ENCODE results near the gene TMEM215. TPM values are rescaled to one million over a fixed set of nuclear protein-coding genes. Genes with fewer than 3 reads are reported as not detected.

The TMEM215 gene
- polyA plus RNA-seq, 1 donor (not counting 4 experiments of a cell fraction or from before 2014, with no cell fraction given), result not detected

DNA sequence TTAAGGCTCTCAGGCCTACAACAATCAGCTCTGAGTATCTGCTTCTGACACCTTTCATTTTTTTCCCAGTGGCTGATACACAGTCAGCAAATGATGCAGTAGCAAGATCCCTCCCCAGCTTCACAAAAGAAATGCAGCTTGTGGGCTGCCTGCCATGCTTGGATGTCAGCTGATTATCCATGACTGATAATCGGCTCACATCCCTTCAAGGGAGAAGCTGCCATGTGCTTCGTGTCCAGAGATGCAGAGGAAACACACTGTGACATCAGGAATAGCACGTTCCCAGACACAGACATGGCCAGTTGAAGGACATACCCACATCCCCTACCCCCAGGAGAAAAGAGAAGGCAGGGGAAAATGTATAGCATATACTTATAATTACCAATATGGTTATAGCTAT is 27.9 kb downstream of the TMEM215 start:
- no peaks in the 10 kb centered on the region for H4K20me1 ChIP-seq (ENCODE audit: control insufficient read depth, extremely low read depth, insufficient read depth, low read length)
- dilution Hi-C loops (cut with MboI; ENCODE audit: extremely low pct_ligation_motif_present, low sequenced_read_pairs), result no loop called here
- FAIRE-seq (no peak), DNase-seq (ENCODE audit: low read depth, low spot score) (no peak)
- no peaks in the 10 kb centered on the region for H3K4me1 ChIP-seq (ENCODE audit: control insufficient read depth, extremely low read depth, insufficient read depth, low read length)
- H3K27me3 ChIP-seq (ENCODE audit: control insufficient read depth, extremely low read depth, insufficient read depth, low read length), result no peaks in the 10 kb centered on the region
- TF ChIP-seq EZH2 (IDR thresholded peaks at IDR 0.05; ENCODE audit: low read length), result no peak
- TF ChIP-seq, protein P1, sequence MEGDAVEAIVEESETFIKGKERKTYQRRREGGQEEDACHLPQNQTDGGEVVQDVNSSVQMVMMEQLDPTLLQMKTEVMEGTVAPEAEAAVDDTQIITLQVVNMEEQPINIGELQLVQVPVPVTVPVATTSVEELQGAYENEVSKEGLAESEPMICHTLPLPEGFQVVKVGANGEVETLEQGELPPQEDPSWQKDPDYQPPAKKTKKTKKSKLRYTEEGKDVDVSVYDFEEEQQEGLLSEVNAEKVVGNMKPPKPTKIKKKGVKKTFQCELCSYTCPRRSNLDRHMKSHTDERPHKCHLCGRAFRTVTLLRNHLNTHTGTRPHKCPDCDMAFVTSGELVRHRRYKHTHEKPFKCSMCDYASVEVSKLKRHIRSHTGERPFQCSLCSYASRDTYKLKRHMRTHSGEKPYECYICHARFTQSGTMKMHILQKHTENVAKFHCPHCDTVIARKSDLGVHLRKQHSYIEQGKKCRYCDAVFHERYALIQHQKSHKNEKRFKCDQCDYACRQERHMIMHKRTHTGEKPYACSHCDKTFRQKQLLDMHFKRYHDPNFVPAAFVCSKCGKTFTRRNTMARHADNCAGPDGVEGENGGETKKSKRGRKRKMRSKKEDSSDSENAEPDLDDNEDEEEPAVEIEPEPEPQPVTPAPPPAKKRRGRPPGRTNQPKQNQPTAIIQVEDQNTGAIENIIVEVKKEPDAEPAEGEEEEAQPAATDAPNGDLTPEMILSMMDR (optimal IDR thresholded peaks at IDR 0.05 in 1 of 3, IDR thresholded peaks at IDR 0.05 in 1 of 3, conservative IDR thresholded peaks at IDR 0.05 in 1 of 3; ENCODE audit: extremely low read depth in 1 of 3, insufficient read depth in 2 of 3, low read length in 3 of 3), result no peak
- no peaks in the 10 kb centered on the region for H3K36me3 ChIP-seq (ENCODE audit: control insufficient read depth in 2 of 2, extremely low read depth in 1 of 2, insufficient read depth in 2 of 2, low read length in 2 of 2)
- H2AFZ ChIP-seq (ENCODE audit: control insufficient read depth, low read length), result no peak overlapping the region
- no peaks in the 10 kb centered on the region for H3K9me3 ChIP-seq (ENCODE audit: control insufficient read depth, low read depth, low read length)
- H3K9me1 ChIP-seq (ENCODE audit: control insufficient read depth, extremely low read depth, insufficient read depth, low read length), result no peaks in the 10 kb centered on the region
- no peak overlapping the region for H3K27ac ChIP-seq (ENCODE audit: control insufficient read depth, insufficient read depth, low read length)
- no peaks in the 10 kb centered on the region for H3K79me2 ChIP-seq (ENCODE audit: control insufficient read depth, insufficient read depth, low read length)
- H3K4me3 ChIP-seq (ENCODE audit: control insufficient read depth in 2 of 3, extremely low read depth in 1 of 3, insufficient read depth in 2 of 3, low read depth in 1 of 3, low read length in 3 of 3), result no peak overlapping the region
- no peak overlapping the region for H3K9ac ChIP-seq (ENCODE audit: control insufficient read depth, extremely low read depth, insufficient read depth, low read length)
- H3K4me2 ChIP-seq (ENCODE audit: control insufficient read depth, extremely low read depth, insufficient read depth, low read depth, low read length), result no peak overlapping the region

DNA sequence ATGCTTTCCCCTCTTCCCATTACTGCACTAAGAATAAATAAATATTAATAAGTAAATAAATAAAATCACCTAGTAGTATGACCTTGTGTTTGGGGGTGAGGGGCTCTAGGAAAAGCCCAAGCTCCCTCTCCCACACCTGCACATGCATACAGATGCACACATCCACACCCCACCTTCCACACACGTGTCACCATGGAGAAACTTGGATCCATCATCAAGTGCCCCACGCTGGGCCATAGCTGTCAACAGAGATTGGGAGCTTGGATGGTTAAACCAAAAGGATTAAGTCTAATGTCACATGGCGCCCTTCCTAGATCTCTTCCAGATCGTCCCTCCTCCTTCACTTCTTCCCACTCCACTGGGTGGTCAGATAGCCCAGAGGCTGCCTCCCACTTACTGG is 37.0 kb downstream of the TMEM215 start:
- TF ChIP-seq, protein P1 (optimal IDR thresholded peaks at IDR 0.05 in 1 of 3, IDR thresholded peaks at IDR 0.05 in 1 of 3, conservative IDR thresholded peaks at IDR 0.05 in 1 of 3; ENCODE audit: extremely low read depth in 1 of 3, insufficient read depth in 2 of 3, low read length in 3 of 3), result no peak
- no peak for TF ChIP-seq EZH2 (IDR thresholded peaks at IDR 0.05; ENCODE audit: low read length)
- H4K20me1 ChIP-seq (ENCODE audit: control insufficient read depth, extremely low read depth, insufficient read depth, low read length), result no peaks in the 10 kb centered on the region
- FAIRE-seq, result no peak

More for the DNA sequence above, 37.0 kb downstream of the TMEM215 start:
- dilution Hi-C loops (cut with MboI; ENCODE audit: extremely low pct_ligation_motif_present, low sequenced_read_pairs), result no loop called here
- Histone ChIP-seq H3K36me3 (ENCODE audit: control insufficient read depth in 2 of 2, extremely low read depth in 1 of 2, insufficient read depth in 2 of 2, low read length in 2 of 2) (no peaks in the 10 kb centered on the region), H3K9me1 (ENCODE audit: control insufficient read depth, extremely low read depth, insufficient read depth, low read length) (no peaks in the 10 kb centered on the region), H3K27ac (ENCODE audit: control insufficient read depth, insufficient read depth, low read length) (no peak overlapping the region), H3K27me3 (ENCODE audit: control insufficient read depth, extremely low read depth, insufficient read depth, low read length) (no peaks in the 10 kb centered on the region), H2AFZ (ENCODE audit: control insufficient read depth, low read length) (no peak overlapping the region), H3K4me1 (ENCODE audit: control insufficient read depth, extremely low read depth, insufficient read depth, low read length) (no peaks in the 10 kb centered on the region), H3K4me2 (ENCODE audit: control insufficient read depth, extremely low read depth, insufficient read depth, low read depth, low read length) (no peak overlapping the region), H3K9me3 (ENCODE audit: control insufficient read depth, low read depth, low read length) (no peaks in the 10 kb centered on the region), H3K4me3 (ENCODE audit: control insufficient read depth in 2 of 3, extremely low read depth in 1 of 3, insufficient read depth in 2 of 3, low read depth in 1 of 3, low read length in 3 of 3) (no peak overlapping the region), H3K79me2 (ENCODE audit: control insufficient read depth, insufficient read depth, low read length) (no peaks in the 10 kb centered on the region), H3K9ac (ENCODE audit: control insufficient read depth, extremely low read depth, insufficient read depth, low read length) (no peak overlapping the region)
- no peak for DNase-seq (ENCODE audit: low read depth, low spot score)
